C4-2B (cell line): ENCODE measurements around the gene MIPEP.

Experiments used
- H3K27ac ChIP-seq: fragments of 450-650 bp; 2 replicates; pipeline ENCODE4 v1.5.1; 2017
- CTCF ChIP-seq: fragments of 450-650 bp; conservative IDR thresholded peaks from 2 replicates; pipeline ENCODE4 v1.5.1; 2017; ENCODE audit warnings: mild to moderate bottlenecking
- ZFX ChIP-seq: fragments of 450-650 bp; IDR thresholded peaks from 2 replicates; pipeline ENCODE4 v1.6.1; 2017

The MIPEP gene

GRCh38 chr13:23813635-23814034 is 75.6 kb downstream of the MIPEP start:
- TF ChIP-seq CTCF (no peak), ZFX (no peak)
- H3K27ac ChIP-seq, result no peak overlapping the region

- no peak for TF ChIP-seq CTCF
- no peak for TF ChIP-seq ZFX
- H3K27ac ChIP-seq, result peak overlapping the region; percentile 21
Measured at GRCh38 chr13:23811366-23812062, 77.7 kb downstream of the MIPEP start.

- TF ChIP-seq ZFX (no peak), CTCF (peak; percentile 42)
- H3K27ac ChIP-seq, result no peak overlapping the region
Measured at GRCh38 chr13:23810685-23811240, 78.4 kb downstream of the MIPEP start.

GRCh38 chr13:23808803-23809202 is 80.4 kb downstream of the MIPEP start:
- TF ChIP-seq ZFX (no peak), CTCF (no peak)
- H3K27ac ChIP-seq, result no peak overlapping the region

- H3K27ac ChIP-seq, result no peak overlapping the region
- TF ChIP-seq CTCF (no peak; the same call in 1 of the 2 replicates), ZFX (no peak)
Measured at GRCh38 chr13:23806874-23807526, 82.2 kb downstream of the MIPEP start.

- H3K27ac ChIP-seq, result no peak overlapping the region
- no peak for TF ChIP-seq ZFX
- TF ChIP-seq CTCF, result no peak
Measured at GRCh38 chr13:23805821-23806220, 83.4 kb downstream of the MIPEP start.

GRCh38 chr13:23805122-23805521 is 84.1 kb downstream of the MIPEP start:
- H3K27ac ChIP-seq, result no peak overlapping the region
- TF ChIP-seq ZFX (no peak), CTCF (no peak)
